Right renal pelvis (tissue), 4 donors: ENCODE results near the gene CYB5A. TPM values are rescaled to one million over a fixed set of nuclear protein-coding genes. Genes with fewer than 3 reads are reported as not detected.
"Not testable (repeated sequence)": the region's sequence is repeated elsewhere in the genome, so short reads cannot be mapped to it uniquely, and the experiment has no call there.

Source experiments
- DNase-seq, 4 donors: peaks; one replicate each; pipeline ENCODE4 v3.0.0-alpha.2; 2013; ENCODE audit warnings: low read depth in 4 of 4, low spot score in 3 of 4, missing footprints in 1 of 4
- polyA plus RNA-seq, 4 donors: library from polyadenylated mRNA; unstranded; fragments of 120-200 nt; gene quantifications; one replicate each; pipeline ENCODE4 v1.2.1, GENCODE V29; 2013; ENCODE audit not compliant: insufficient read length in 4 of 4

Gene CYB5A
- polyA plus RNA-seq, 4 donors, result 302 to 318 (median 312) TPM

DNA sequence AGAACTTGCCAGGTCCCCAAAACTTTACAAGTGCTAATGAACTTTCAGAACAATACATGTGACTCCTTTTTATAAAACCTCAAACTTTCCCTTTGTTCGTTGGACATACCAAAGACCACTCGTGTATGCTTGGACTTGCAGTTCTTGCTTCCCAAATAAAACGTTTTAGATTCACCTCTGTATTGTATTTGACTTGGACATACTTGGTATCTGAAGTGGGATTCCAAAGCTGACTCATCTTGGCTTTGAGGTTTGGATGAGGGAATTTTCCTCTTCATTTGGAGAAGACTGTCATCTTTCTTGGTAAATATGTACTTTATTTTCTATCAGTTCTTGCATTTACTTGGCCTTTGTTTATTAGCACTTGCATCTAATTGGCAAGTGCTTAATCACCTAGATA lies 8.0 kb upstream of the CYB5A start:
- no peak for DNase-seq

DNA sequence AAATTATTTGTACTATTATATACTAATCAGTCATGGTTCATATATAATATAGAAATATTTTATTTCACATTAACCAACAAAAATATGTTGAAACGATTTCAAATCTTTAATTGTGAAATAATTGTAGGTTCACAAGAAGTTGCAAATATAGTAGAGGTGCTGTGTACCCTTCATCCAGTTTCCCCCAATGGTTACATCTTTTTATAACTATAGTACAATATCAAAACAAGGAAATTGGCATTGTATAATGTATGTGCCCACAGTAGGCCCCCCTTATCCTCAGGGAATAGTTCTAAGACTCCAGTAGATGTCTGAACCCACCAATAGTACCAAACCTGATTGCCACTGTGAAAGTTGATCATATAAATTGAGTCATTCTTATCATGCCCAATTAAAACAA lies 7.4 kb upstream of the CYB5A start:
- no peak for DNase-seq

DNA sequence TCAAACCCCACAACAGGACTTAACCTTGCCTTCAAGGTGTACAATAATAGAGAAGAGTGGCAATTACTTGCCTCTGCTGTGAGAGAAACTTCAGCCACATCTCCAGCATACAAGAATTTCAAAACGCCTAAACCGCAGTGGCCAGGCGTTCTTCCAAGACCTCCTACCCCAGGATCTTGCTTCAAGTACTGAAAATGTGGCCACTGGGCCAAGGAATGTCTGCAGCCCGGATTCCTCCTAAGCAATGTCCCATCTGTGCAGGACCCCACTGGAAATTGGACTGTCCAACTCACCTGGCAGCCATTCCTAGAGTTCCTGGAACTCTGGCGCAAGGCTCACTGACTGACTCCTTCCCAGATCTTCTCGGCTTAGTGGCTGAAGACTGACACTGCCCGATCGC lies 2.8 kb upstream of the CYB5A start:
- DNase-seq, result no peak

DNA sequence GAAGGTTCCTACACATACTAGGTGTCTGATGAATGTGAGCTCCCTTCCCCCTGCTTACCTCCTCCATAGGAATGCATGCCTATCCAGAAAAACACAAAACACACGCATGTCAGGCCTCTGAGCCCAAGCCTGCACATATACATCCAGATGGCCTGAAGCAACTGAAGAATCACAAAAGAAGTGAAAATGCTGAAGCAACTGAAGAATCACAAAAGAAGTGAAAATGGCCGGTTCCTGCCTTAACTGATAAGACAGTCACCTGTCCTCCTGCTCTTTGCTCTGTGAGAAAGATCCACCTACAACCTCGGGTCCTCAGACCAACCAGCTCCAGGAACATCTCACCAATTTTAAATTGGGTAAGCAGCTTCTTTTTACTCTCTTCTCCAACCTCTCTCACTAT lies 1.2 kb upstream of the CYB5A start:
- not testable (repeated sequence) for DNase-seq

GRCh38 chr18:74292541-74292858 lies 737 bp upstream of the CYB5A start:
- no peak for DNase-seq

GRCh38 chr18:74291472-74291770 lies 342 bp downstream of the CYB5A start:
- DNase-seq, result no peak

DNA sequence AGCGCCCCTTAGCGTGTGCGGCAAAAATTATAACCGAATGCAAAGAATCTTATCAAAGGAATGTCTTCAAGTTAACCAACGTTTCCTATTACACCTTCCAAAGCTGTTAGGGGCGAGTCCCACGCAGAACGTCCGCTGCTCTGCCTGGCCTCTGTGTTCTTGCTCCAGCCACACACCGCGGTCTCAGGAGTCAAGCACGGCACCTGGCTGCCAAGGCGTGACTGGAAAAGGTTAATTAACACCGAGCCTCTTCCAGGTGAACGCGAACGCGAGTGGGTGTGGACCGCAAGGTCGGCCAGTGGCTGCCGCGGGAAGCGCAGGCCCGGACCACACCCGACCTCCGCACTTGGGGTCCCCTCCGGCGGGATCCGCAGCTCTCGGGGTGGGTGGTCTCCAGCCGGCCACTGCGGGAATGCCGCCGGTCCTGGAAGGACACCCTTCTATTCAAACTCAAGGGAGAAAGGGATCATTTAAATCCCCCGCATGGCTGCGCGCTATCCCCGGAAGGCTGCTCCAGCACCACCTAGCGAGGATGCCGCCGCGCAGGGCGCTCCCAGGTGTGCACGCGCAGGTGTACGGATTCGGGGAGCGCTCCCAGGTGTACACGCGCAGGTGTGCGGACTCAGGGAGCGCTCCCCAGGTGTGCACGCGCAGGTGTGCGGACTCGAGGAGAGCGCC lies 830 bp downstream of the CYB5A start:
- DNase-seq, result no peak

GRCh38 chr18:74290021-74290420 lies 1.7 kb downstream of the CYB5A start:
- DNase-seq, result no peak

DNA sequence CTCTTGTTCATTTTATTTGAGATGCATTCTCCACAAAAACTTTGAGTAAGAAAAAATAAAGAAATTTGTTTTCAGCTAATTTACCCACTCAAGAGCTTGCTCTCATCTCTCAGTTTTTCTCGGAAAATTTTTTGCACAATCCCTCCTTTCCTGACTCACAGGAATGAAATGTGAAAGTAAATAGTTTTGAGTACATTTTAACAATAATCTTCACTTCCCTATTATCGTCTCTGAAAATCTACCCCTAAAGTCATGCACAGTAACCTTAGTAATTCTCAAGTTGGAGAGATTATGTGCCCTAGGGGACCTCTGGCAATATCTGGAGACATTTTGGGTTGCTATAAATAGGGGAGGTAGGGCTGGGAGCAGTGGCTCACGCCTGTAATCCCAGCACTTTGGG lies 2.6 kb downstream of the CYB5A start:
- no peak for DNase-seq

DNA sequence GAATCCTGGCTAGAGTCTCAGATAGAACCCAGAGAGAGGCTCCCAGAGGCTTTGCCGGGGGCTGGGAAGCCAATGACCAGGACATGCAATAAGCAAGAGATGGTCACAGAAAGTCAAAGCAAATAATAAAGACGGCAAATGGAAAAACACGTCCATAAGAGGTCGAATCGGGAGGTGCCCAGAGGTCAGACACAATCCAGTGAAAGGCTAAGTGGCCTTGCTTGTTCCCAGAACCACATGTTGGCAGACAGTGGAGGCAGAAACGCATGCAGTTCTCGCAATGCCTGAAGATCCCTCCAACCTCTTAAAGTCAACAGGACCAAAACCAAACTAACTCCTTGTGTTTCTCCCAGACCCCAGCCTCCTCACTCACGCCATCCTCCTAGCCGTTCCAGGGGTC lies 3.0 kb downstream of the CYB5A start:
- DNase-seq, result no peak

DNA sequence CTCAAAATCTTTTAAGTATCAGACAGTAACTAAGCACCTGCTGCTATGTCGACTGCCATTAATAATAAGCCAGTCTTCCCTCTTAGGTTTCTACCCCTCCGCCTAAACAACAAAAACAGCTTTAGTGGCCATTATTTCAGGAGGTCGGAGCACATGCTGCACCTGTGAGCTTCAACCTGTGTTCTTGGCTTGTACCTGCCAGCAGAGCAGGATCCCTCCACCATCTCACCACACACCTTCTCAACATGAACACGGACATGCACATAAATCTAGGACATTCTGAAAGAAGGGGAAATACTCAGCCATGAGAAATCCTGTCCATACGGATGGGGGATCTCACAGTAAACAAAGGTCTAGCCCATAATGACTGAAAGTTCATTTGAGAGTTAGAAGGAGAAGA lies 3.7 kb downstream of the CYB5A start:
- DNase-seq, result no peak

- DNase-seq, result no peak
Observed at GRCh38 chr18:74286856-74287255, 4.9 kb downstream of the CYB5A start.

DNA sequence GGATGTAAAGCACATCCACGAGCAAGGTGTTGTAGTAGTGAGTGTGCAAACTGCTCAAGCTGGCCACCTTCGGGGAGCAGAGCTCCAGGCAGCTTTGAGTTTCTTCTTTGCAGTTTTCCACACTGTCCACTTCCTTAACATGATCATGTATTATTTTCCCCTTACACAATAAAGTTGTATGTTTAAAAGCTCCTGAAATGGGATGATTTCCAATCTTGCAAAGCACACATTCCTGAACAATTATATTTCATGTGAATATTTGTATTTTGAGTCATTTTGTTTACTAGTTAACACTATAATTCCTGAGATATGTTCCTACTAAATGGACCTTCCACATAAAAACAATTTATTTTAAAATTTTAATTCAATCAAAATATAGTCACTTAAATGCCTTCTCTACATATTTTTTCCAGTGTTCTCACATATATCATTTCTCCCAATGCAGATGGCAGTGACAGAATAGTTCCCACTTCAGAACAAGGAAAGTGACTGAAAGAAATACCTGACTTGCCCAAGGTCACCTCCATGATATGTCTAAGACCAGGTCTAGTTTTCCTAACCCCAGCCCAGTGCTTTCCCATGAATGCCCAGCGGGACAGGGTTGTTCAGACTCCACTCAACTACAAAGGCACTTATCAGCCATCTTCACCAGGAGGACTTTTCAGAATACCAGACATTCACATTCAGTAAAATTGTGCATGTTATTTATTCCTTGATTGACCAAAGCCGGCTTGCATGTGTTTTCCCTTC lies 5.5 kb downstream of the CYB5A start:
- no peak for DNase-seq

DNA sequence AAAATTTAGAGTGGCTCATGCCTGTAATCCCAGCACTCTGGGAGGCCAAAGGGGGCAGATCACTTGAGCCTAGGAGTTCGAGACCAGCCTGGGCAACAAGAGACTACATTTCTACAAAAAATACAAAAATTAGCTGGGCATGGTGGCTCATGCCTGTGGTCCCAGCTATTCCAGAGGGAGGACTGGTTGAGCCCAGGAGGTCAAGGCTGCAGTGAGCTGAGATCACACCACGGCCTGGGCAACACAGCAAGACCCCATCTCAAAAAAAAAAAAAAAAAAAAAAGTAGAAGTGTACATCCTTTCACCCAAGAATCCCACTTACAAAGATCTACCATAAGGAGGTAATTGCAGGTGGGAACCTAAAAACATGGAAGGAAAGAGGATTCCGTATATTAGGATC lies 6.2 kb downstream of the CYB5A start:
- not testable (repeated sequence) for DNase-seq

DNA sequence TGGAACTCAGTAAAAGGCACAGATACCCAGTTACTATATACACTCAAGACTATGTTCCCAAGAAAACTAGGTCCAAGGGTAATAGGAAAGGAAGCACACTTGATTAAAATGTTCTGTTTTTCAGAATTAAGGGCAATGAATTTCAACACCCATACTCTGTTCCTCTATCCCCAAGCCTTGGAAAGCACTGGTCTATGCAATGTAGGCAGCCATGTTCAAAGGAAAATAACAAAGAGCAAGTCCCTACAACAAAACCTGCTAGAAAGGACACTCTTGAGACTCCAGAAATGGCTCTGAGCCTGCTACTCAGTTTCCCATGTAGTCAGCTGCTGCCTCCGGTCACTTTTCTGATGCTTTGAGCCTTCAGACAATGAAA lies 6.8 kb downstream of the CYB5A start:
- no peak for DNase-seq

DNA sequence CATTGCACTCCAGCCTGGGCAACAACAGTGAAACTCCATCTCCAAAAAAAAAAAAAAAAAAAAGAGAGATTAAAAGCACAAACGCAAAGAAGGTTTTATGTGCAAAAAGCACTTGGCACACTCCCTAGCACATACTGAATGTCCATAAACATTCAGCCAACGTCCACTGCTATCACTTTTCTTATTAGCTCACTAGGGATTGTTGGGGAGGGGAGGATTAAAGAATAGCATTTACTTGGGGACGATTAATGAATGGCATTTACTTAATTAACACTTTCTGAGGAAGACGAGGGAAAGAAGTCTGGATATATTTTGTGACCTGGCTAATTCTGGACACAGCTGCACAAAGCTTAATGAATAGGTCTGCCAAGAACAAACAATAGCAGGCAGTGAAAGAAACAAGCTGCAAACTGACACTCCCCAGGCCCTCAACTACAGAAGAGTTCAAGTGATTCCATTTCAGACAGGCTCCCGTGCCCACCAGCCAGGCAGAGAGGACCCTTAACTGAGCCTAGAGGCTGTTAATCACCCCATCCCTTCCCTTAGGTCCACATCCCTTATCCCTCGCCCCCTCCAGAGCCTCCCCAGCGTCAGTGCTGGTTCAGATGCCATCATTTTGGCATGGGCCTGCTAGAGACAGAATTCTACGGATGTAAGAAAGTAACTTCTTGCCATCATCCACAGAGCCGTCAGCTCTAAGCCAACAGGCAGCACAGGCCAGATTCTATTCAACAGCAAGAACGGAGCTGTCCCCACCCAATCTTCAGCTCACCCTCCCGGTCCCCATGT lies 7.4 kb downstream of the CYB5A start:
- DNase-seq, result no peak

DNA sequence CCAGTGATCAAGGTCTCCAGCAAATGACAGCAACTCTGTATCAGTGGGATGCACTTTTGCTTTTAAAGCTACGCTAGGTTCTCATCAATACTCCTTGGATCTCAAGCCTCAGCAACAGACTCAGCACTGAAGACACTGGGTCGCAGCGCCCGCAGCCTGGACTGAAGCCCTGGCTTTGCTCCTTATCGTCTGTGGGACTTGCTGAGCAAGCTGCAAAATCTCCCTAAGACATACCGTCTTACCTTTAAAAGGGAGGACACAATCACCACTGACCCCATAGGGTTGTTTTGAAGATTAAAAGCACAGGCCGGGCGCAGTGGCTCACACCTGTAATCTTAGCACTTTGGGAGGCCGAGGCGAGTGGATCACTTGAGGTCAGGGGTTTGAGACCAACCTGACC lies 8.1 kb downstream of the CYB5A start:
- no peak for DNase-seq

- no peak for DNase-seq
Observed at GRCh38 chr18:74282755-74283554, 8.8 kb downstream of the CYB5A start.

- no peak for DNase-seq
Observed at GRCh38 chr18:74281980-74282754, 9.6 kb downstream of the CYB5A start.
